Ascending aorta (tissue), 2 donors: ENCODE data around the gene STRN3. TPM values are rescaled to one million over a fixed set of nuclear protein-coding genes. Genes with fewer than 3 reads are reported as not detected.

Experiments
- DNase-seq, 2 donors: peaks; one replicate each; pipeline ENCODE4 v3.0.0-alpha.2; 2019; ENCODE audit warnings: low spot score in 2 of 2
- H3K27ac ChIP-seq, 2 donors: fragments of 200-600 bp; sonication (generic); one replicate each; pipeline ENCODE4 v1.5.1; 2016 to 2017; ENCODE audit warnings: mild to moderate bottlenecking in 1 of 2
- H3K27me3 ChIP-seq: fragments of 200-600 bp; sonication (generic); one replicate; pipeline ENCODE4 v1.5.1; 2017
- H3K36me3 ChIP-seq, 2 donors: fragments of 200-600 bp; sonication (generic); one replicate each; pipeline ENCODE4 v1.5.1; 2016
- H3K4me1 ChIP-seq, 2 donors: fragments of 200-600 bp; sonication (generic); one replicate each; pipeline ENCODE4 v1.5.1; 2016 to 2017; ENCODE audit warnings: mild to moderate bottlenecking in 1 of 2
- H3K4me3 ChIP-seq, 2 donors: fragments of 200-600 bp; sonication (generic); one replicate each; pipeline ENCODE4 v1.5.1; 2016 to 2017; ENCODE audit warnings: mild to moderate bottlenecking in 1 of 2
- H3K9me3 ChIP-seq, 2 donors: fragments of 200-600 bp; sonication (generic); one replicate each; pipeline ENCODE4 v1.5.1; 2016
- CTCF ChIP-seq, 3 experiments: fragments of 200-600 bp in 2 of 3; fragments of 450-650 bp in 1 of 3; sonication (generic) in 2 of 3; IDR thresholded peaks; one replicate each; pipeline ENCODE4 v1.5.1; 2016 to 2019; ENCODE audit warnings: antibody characterized with exemption in 3 of 3, mild to moderate bottlenecking in 1 of 3, moderate library complexity in 1 of 3
- intact Hi-C: fragments of 100-400 bp; cut with DNase I; formaldehyde crosslinking; loops from one replicate; pipeline ENCODE4 v1.15.1; 2023
- total RNA-seq: library from RNA; depleted of rRNA; stranded (reverse); fragments of >200 nt; gene quantifications from one replicate; pipeline ENCODE4 v1.1.0, GENCODE V29; 2016

The STRN3 gene
- total RNA-seq, 1 donor from 2014 or later, result 38.5 TPM

GRCh38 chr14:31029016-31029970 is 3.1 kb upstream of the STRN3 start:
- no peak overlapping the region for H3K27ac ChIP-seq
- H3K4me3 ChIP-seq, result no peak overlapping the region
- DNase-seq, result no peak
- TF ChIP-seq CTCF (IDR thresholded peaks at IDR 0.05), result no peak
- no peaks in the 10 kb centered on the region for H3K36me3 ChIP-seq
- H3K27me3 ChIP-seq, result no peaks in the 10 kb centered on the region
- no peaks in the 10 kb centered on the region for H3K9me3 ChIP-seq
- intact Hi-C loops, result loop anchor here (5.0 kb wide), 3 partner anchors 138 to 1173 kb away; partner anchors contain the start of genes DTD2, RNU6-7 and RNU6-8
- peaks cover 0 to 4% of the 10 kb centered on the region in 2 donors for H3K4me1 ChIP-seq

GRCh38 chr14:31027847-31028246 is 1.7 kb upstream of the STRN3 start:
- DNase-seq, result no peak
- H3K4me3 ChIP-seq, result no peak overlapping the region
- intact Hi-C loops, result loop anchor here (2.0 to 5.0 kb wide), 6 partner anchors 33 to 1174 kb away; partner anchors contain the start of genes ARHGAP5, DTD2, HECTD1 and RNU6-7
- no peaks in the 10 kb centered on the region for H3K36me3 ChIP-seq
- no peaks in the 10 kb centered on the region for H3K9me3 ChIP-seq
- H3K4me1 ChIP-seq, result peaks cover 0 to 14% of the 10 kb centered on the region in 2 donors
- no peak overlapping the region for H3K27ac ChIP-seq
- H3K27me3 ChIP-seq, result no peaks in the 10 kb centered on the region
- TF ChIP-seq CTCF (IDR thresholded peaks at IDR 0.05), result no peak

GRCh38 chr14:31026450-31027235 is 464 bp upstream of the STRN3 start:
- intact Hi-C loops, result loop anchor here (2.0 to 5.0 kb wide), 6 partner anchors 32 to 1176 kb away; partner anchors contain the start of genes ARHGAP5, DTD2, HECTD1 and RNU6-7
- peak; percentile 89 to 98 for DNase-seq
- Histone ChIP-seq H3K36me3 (no peaks in the 10 kb centered on the region), H3K27ac (peak overlapping the region; percentile 100), H3K27me3 (no peaks in the 10 kb centered on the region), H3K9me3 (no peaks in the 10 kb centered on the region), H3K4me3 (peak overlapping the region; percentile 98 to 100), H3K4me1 (peaks cover 0 to 14% of the 10 kb centered on the region in 2 donors)
- TF ChIP-seq CTCF (IDR thresholded peaks at IDR 0.05), result no peak

- H3K4me3 ChIP-seq, result peak within 1 kb of the TSS; percentile 98 to 100
- no peak for TF ChIP-seq CTCF (IDR thresholded peaks at IDR 0.05)
- H3K36me3 ChIP-seq, result no peaks in the 10 kb centered on the region
- no peaks in the 10 kb centered on the region for H3K9me3 ChIP-seq
- peak within 1 kb of the TSS; percentile 100 for H3K27ac ChIP-seq
- H3K4me1 ChIP-seq, result peaks cover 0 to 14% of the 10 kb centered on the region in 2 donors
- intact Hi-C loops, result loop anchor here (2.0 to 5.0 kb wide), 7 partner anchors 31 to 1177 kb away; partner anchors contain the start of genes ARHGAP5, DTD2, HECTD1 and RNU6-7
- no peaks in the 10 kb centered on the region for H3K27me3 ChIP-seq
- peak in 1 of 2 donors; percentile 77 for DNase-seq
These were observed 657 bp downstream of the STRN3 start, which contains the start of gene AP4S1 for GRCh38 chr14:31025367-31026076. TSS of gene AP4S1 (plus strand) at chr14:31025649. CDS start at chr14:31066197, 40,548 bp downstream.
